Activated CD8-positive, alpha-beta memory T cell treated with anti-CD3 and anti-CD28 coated beads for 36 hours (primary cell): ENCODE results near the gene RMND1. TPM values are rescaled to one million over a fixed set of nuclear protein-coding genes. Genes with fewer than 3 reads are reported as not detected.
"Not testable (repeated sequence)": the region's sequence is repeated elsewhere in the genome, so short reads cannot be mapped to it uniquely, and the experiment has no call there.

Experiments
- CTCF ChIA-PET: fragments of 350-600 bp; sonication (Branson Sonifier 250); formaldehyde crosslinking; loops from one replicate; lab custom pipeline; 2021; ENCODE audit warnings: antibody characterized with exemption; lab: Charles Lee
- POLR2A ChIA-PET: fragments of 350-600 bp; sonication (Branson Sonifier 250); formaldehyde crosslinking; loops from one replicate; lab custom pipeline; 2021; ENCODE audit warnings: antibody characterized with exemption; lab: Charles Lee
- total RNA-seq, 2 experiments: library from RNA; stranded (reverse); gene quantifications; one replicate each; pipeline ENCODE4 v1.2.3, GENCODE V29; 2021

Gene RMND1
- total RNA-seq, 2 experiments from 2014 or later, result 25.5 to 26.5 TPM

- POLR2A ChIA-PET, result interaction anchor here (1.7 to 2.1 kb wide), 3 partner anchors 12 to 61 kb away, joined by 4 to 14 read pairs (median 13); partner anchors contain the start of gene RMND1
- CTCF ChIA-PET, result no interaction called here
These were observed 61.0 kb downstream of the RMND1 start for GRCh38 chr6:151390851-151391470.

GRCh38 chr6:151390276-151390850, 61.6 kb downstream of the RMND1 start:
- ChIA-PET CTCF (interaction anchor here (1.0 to 1.1 kb wide), 2 partner anchors 11 to 14 kb away, joined by 3 to 4 read pairs; no protein-coding TSS in a partner anchor), POLR2A (interaction anchor here (0.6 to 2.1 kb wide), 6 partner anchors 10 to 62 kb away, joined by 4 to 14 read pairs (median 6); partner anchors contain the start of gene RMND1)

- POLR2A ChIA-PET, result interaction anchor here (0.6 to 2.1 kb wide), 7 partner anchors 9 to 913 kb away, joined by 3 to 14 read pairs (median 5); partner anchors contain the start of gene RMND1
These were observed 62.2 kb downstream of the RMND1 start for GRCh38 chr6:151389618-151390275.

GRCh38 chr6:151388997-151389617, 62.8 kb downstream of the RMND1 start:
- ChIA-PET CTCF (interaction anchor here (1.0 to 1.3 kb wide), 3 partner anchors 10 to 15 kb away, joined by 3 to 4 read pairs (median 3); no protein-coding TSS in a partner anchor), POLR2A (interaction anchor here (0.9 to 2.1 kb wide), 5 partner anchors 9 to 63 kb away, joined by 4 to 14 read pairs (median 7); partner anchors contain the start of gene RMND1)

More at GRCh38 chr6:151389618-151390275, 62.2 kb downstream of the RMND1 start:
- CTCF ChIA-PET, result interaction anchor here (1.0 to 1.1 kb wide), 2 partner anchors 11 to 13 kb away, joined by 3 to 4 read pairs; no protein-coding TSS in a partner anchor

- ChIA-PET POLR2A (no interaction called here), CTCF (interaction anchor here (1.3 kb wide), 1 partner anchor 14 kb away, joined by 3 read pairs; no protein-coding TSS in a partner anchor)
These were observed 63.7 kb downstream of the RMND1 start for GRCh38 chr6:151388236-151388635.

GRCh38 chr6:151387175-151387970, 64.6 kb downstream of the RMND1 start:
- ChIA-PET CTCF (interaction anchor here (1.3 kb wide), 1 partner anchor 13 kb away, joined by 3 read pairs; no protein-coding TSS in a partner anchor), POLR2A (no interaction called here)

- CTCF ChIA-PET, result no interaction called here
- POLR2A ChIA-PET, result no interaction called here
These were observed 66.7 kb downstream of the RMND1 start for GRCh38 chr6:151385177-151385576.

GRCh38 chr6:151384151-151384550, 67.8 kb downstream of the RMND1 start:
- POLR2A ChIA-PET, result no interaction called here
- CTCF ChIA-PET, result no interaction called here

- POLR2A ChIA-PET, result interaction anchor here (0.7 kb wide), 1 partner anchor 13 kb away, joined by 3 read pairs; no protein-coding TSS in a partner anchor
- CTCF ChIA-PET, result not testable (repeated sequence)
These were observed 69.3 kb downstream of the RMND1 start for GRCh38 chr6:151382631-151383030.

- ChIA-PET POLR2A (interaction anchor here (0.7 kb wide), 1 partner anchor 14 kb away, joined by 3 read pairs; no protein-coding TSS in a partner anchor), CTCF (no interaction called here)
These were observed 70.2 kb downstream of the RMND1 start for GRCh38 chr6:151381722-151382121.

GRCh38 chr6:151380848-151381205, 71.1 kb downstream of the RMND1 start:
- ChIA-PET POLR2A (interaction anchor here (1.1 kb wide), 1 partner anchor 9 kb away, joined by 7 read pairs; no protein-coding TSS in a partner anchor), CTCF (no interaction called here)

- POLR2A ChIA-PET, result interaction anchor here (1.1 kb wide), 1 partner anchor 9 kb away, joined by 7 read pairs; no protein-coding TSS in a partner anchor
- CTCF ChIA-PET, result no interaction called here
These were observed 71.7 kb downstream of the RMND1 start for GRCh38 chr6:151379933-151380847.

GRCh38 chr6:151377095-151377494, 74.8 kb downstream of the RMND1 start:
- ChIA-PET CTCF (interaction anchor here (1.4 kb wide), 1 partner anchor 13 kb away, joined by 4 read pairs; no protein-coding TSS in a partner anchor), POLR2A (interaction anchor here (0.6 kb wide), 1 partner anchor 33 kb away, joined by 3 read pairs; no protein-coding TSS in a partner anchor)

GRCh38 chr6:151376440-151376839, 75.5 kb downstream of the RMND1 start:
- POLR2A ChIA-PET, result interaction anchor here (0.9 kb wide), 1 partner anchor 13 kb away, joined by 4 read pairs; no protein-coding TSS in a partner anchor
- CTCF ChIA-PET, result interaction anchor here (1.4 kb wide), 1 partner anchor 13 kb away, joined by 4 read pairs; no protein-coding TSS in a partner anchor

GRCh38 chr6:151375833-151376232, 76.1 kb downstream of the RMND1 start:
- CTCF ChIA-PET, result interaction anchor here (1.4 kb wide), 1 partner anchor 14 kb away, joined by 4 read pairs; no protein-coding TSS in a partner anchor
- POLR2A ChIA-PET, result interaction anchor here (0.9 kb wide), 1 partner anchor 14 kb away, joined by 4 read pairs; no protein-coding TSS in a partner anchor

- POLR2A ChIA-PET, result interaction anchor here (0.6 to 1.3 kb wide), 2 partner anchors 16 to 655 kb away, joined by 4 to 14 read pairs; no protein-coding TSS in a partner anchor
- CTCF ChIA-PET, result interaction anchor here (0.6 to 1.3 kb wide), 3 partner anchors 14 to 78 kb away, joined by 3 read pairs; partner anchors contain the start of gene RMND1
These were observed 77.8 kb downstream of the RMND1 start for GRCh38 chr6:151374036-151374683.
